H9 (cell line): ENCODE measurements around the gene MECR. TPM values are rescaled to one million over a fixed set of nuclear protein-coding genes. Genes with fewer than 3 reads are reported as not detected.
A peak's percentile ranks its signal among the peaks of the same experiment; 100 is the strongest.

ENCODE experiments used
- DNase-seq: peaks from one replicate; pipeline ENCODE4 v3.0.0-alpha.2; 2017
- H2AFZ ChIP-seq: one replicate; pipeline ENCODE4 v1.6.1; 2013; ENCODE audit warnings: mild to moderate bottlenecking, low read length, control low read depth, moderate library complexity
- H2AK5ac ChIP-seq: 2 replicates; pipeline ENCODE4 v1.6.1; 2013; ENCODE audit warnings: low read length, control low read depth, mixed read lengths; ENCODE audit not compliant: insufficient read length
- H2BK120ac ChIP-seq: one replicate; pipeline ENCODE4 v1.6.1; 2013; ENCODE audit warnings: low read depth, mild to moderate bottlenecking, low read length, control low read depth, inconsistent platforms; ENCODE audit not compliant: poor library complexity, severe bottlenecking
- H2BK12ac ChIP-seq: 2 replicates; pipeline ENCODE4 v1.6.1; 2013; ENCODE audit warnings: low read length, control low read depth, mixed read lengths, low read depth; ENCODE audit not compliant: insufficient read length
- H2BK15ac ChIP-seq: 2 replicates; pipeline ENCODE4 v1.6.1; 2013; ENCODE audit warnings: low read depth, low read length, control low read depth
- H2BK20ac ChIP-seq: one replicate; pipeline ENCODE4 v1.6.1; 2013; ENCODE audit warnings: low read depth, mild to moderate bottlenecking, low read length, control low read depth, inconsistent platforms; ENCODE audit not compliant: poor library complexity, severe bottlenecking
- H2BK5ac ChIP-seq: 2 replicates; pipeline ENCODE4 v1.6.1; 2013; ENCODE audit warnings: low read length, control low read depth, mixed read lengths; ENCODE audit not compliant: insufficient read length
- H3K14ac ChIP-seq: 2 replicates; pipeline ENCODE4 v1.6.1; 2013; ENCODE audit warnings: low read length, control low read depth; ENCODE audit not compliant: insufficient read depth
- H3K18ac ChIP-seq: 2 replicates; pipeline ENCODE4 v1.6.1; 2013; ENCODE audit warnings: low read depth, mild to moderate bottlenecking, mixed read lengths, low read length, control low read depth; ENCODE audit not compliant: insufficient read length
- H3K23ac ChIP-seq: 2 replicates; pipeline ENCODE4 v1.6.1; 2013; ENCODE audit warnings: low read length, control low read depth, mixed read lengths, low read depth; ENCODE audit not compliant: insufficient read length
- H3K23me2 ChIP-seq: 2 replicates; pipeline ENCODE4 v1.6.1; 2013; ENCODE audit warnings: low read depth, mild to moderate bottlenecking, mixed read lengths, low read length, control low read depth; ENCODE audit not compliant: insufficient read length, poor library complexity, severe bottlenecking
- H3K27ac ChIP-seq: 2 replicates; pipeline ENCODE4 v1.5.1; 2013; ENCODE audit warnings: low read length, control low read depth, mixed read lengths, low read depth; ENCODE audit not compliant: insufficient read length
- H3K27me3 ChIP-seq: 2 replicates; pipeline ENCODE4 v1.6.1; 2013; ENCODE audit warnings: low read length, control low read depth, inconsistent platforms; ENCODE audit not compliant: insufficient read depth
- H3K4ac ChIP-seq: 2 replicates; pipeline ENCODE4 v1.6.1; 2013; ENCODE audit warnings: low read depth, mild to moderate bottlenecking, control low read depth, inconsistent platforms, low read length, moderate library complexity
- H3K4me1 ChIP-seq: 2 replicates; pipeline ENCODE4 v1.6.1; 2013; ENCODE audit warnings: low read length, control low read depth, inconsistent platforms; ENCODE audit not compliant: insufficient read depth
- H3K4me2 ChIP-seq: 2 replicates; pipeline ENCODE4 v1.6.1; 2013; ENCODE audit warnings: low read length, control low read depth, mixed read lengths; ENCODE audit not compliant: insufficient read length, insufficient read depth
- H3K56ac ChIP-seq: 2 replicates; pipeline ENCODE4 v1.6.1; 2013; ENCODE audit warnings: low read depth, mild to moderate bottlenecking, mixed read lengths, low read length, control low read depth; ENCODE audit not compliant: insufficient read length
- H3K79me1 ChIP-seq: 2 replicates; pipeline ENCODE4 v1.6.1; 2013; ENCODE audit warnings: low read depth, mild to moderate bottlenecking, moderate library complexity, low read length, control low read depth, inconsistent platforms; ENCODE audit not compliant: insufficient read depth, poor library complexity, severe bottlenecking
- H3K79me2 ChIP-seq: 2 replicates; pipeline ENCODE4 v1.6.1; 2013; ENCODE audit warnings: low read length, control low read depth, inconsistent platforms; ENCODE audit not compliant: insufficient read depth
- H3K9ac ChIP-seq: 2 replicates; pipeline ENCODE4 v1.6.1; 2013; ENCODE audit warnings: low read length, control low read depth, mixed read lengths; ENCODE audit not compliant: insufficient read length; ENCODE audit errors: extremely low read depth
- H3K9me3 ChIP-seq: one replicate; pipeline ENCODE4 v1.6.1; 2013; ENCODE audit warnings: low read depth, low read length, inconsistent platforms; ENCODE audit not compliant: control insufficient read depth
- H3T11ph ChIP-seq: one replicate; pipeline ENCODE4 v1.6.1; 2013; ENCODE audit warnings: mild to moderate bottlenecking, low read length, control low read depth, inconsistent platforms
- H4K20me1 ChIP-seq: one replicate; pipeline ENCODE4 v1.6.1; 2013; ENCODE audit not compliant: control insufficient read depth, insufficient read length, insufficient read depth
- H4K5ac ChIP-seq: 2 replicates; pipeline ENCODE4 v1.6.1; 2013; ENCODE audit warnings: low read depth, mild to moderate bottlenecking, mixed read lengths, low read length, control low read depth; ENCODE audit not compliant: insufficient read length
- H4K8ac ChIP-seq: replicated peaks from 2 replicates; pipeline ENCODE4 v1.6.1; 2013; ENCODE audit warnings: low read length, control low read depth, mixed read lengths, low read depth; ENCODE audit not compliant: insufficient read length
- H4K91ac ChIP-seq: 2 replicates; pipeline ENCODE4 v1.6.1; 2013; ENCODE audit warnings: low read depth, mild to moderate bottlenecking, moderate library complexity, mixed read lengths, low read length, control low read depth; ENCODE audit not compliant: insufficient read length
- H3K27ac Mint-ChIP-seq, 3 experiments: 2 replicates in 2 of 3; 3 replicates in 1 of 3; pipeline ENCODE4 v1.8.0; 2020 to 2021; ENCODE audit warnings: mixed read lengths in 3 of 3, mild to moderate bottlenecking in 1 of 3, moderate library complexity in 1 of 3
- H3K27me3 Mint-ChIP-seq: 2 replicates; pipeline ENCODE4 v1.8.0; 2021; ENCODE audit warnings: low read depth, mild to moderate bottlenecking, moderate library complexity, mixed read lengths
- H3K36me3 Mint-ChIP-seq, 3 experiments: 2 replicates in 2 of 3; 3 replicates in 1 of 3; pipeline ENCODE4 v1.8.0; 2020 to 2021; ENCODE audit warnings: low read depth in 3 of 3, mixed read lengths in 3 of 3; ENCODE audit not compliant: insufficient read depth in 1 of 3
- H3K4me1 Mint-ChIP-seq, 2 experiments: 2 replicates each; pipeline ENCODE4 v1.8.0; 2020; ENCODE audit warnings: mixed read lengths in 2 of 2
- H3K4me3 Mint-ChIP-seq, 2 experiments: 2 replicates in 1 of 2; 3 replicates in 1 of 2; pipeline ENCODE4 v1.8.0; 2020 to 2021; ENCODE audit warnings: mild to moderate bottlenecking in 2 of 2, mixed read lengths in 2 of 2, moderate library complexity in 1 of 2
- H3K9me3 Mint-ChIP-seq, 2 experiments: 2 replicates in 1 of 2; 3 replicates in 1 of 2; pipeline ENCODE4 v1.8.0; 2020; ENCODE audit warnings: mild to moderate bottlenecking in 2 of 2, mixed read lengths in 2 of 2, moderate library complexity in 1 of 2
- CTCF ChIP-seq: fragments of 200-600 bp; sonication (generic); conservative IDR thresholded peaks from 3 replicates; pipeline ENCODE4 v1.8.0; 2021; ENCODE audit warnings: antibody characterized with exemption, mild to moderate bottlenecking
- WGBS: extraction: QIAGEN DNeasy Blood & Tissue Kit; methylation state at CpG from one replicate; pipeline ENCODE4 v1.1.7; 2013; ENCODE audit warnings: missing lambda C conversion rate, low lambda C conversion rate, mixed read lengths; ENCODE audit not compliant: insufficient read length; ENCODE audit errors: extremely low coverage; 5-methylcytosine and 5-hydroxymethylcytosine counted together
- total RNA-seq: library from RNA; stranded (reverse); gene quantifications from 2 replicates; pipeline ENCODE4 v1.2.1, GENCODE V29; 2021

MECR gene
- total RNA-seq, 1 experiment from 2014 or later: 30.9 TPM

- Histone ChIP-seq H2BK15ac (no peak overlapping the region), H3K56ac (no peak overlapping the region), H3K79me1 (no peaks in the 10 kb centered on the region), H3K4me2 (no peak overlapping the region), H4K91ac (no peak overlapping the region), H3K9me3 (no peaks in the 10 kb centered on the region), H3K79me2 (no peaks in the 10 kb centered on the region), H2BK120ac (no peak overlapping the region), H2AFZ (no peak overlapping the region), H3K23me2 (no peaks in the 10 kb centered on the region), H3T11ph (no peak overlapping the region), H3K27ac (no peak overlapping the region), H3K9ac (no peak overlapping the region), H2BK5ac (no peak overlapping the region), H3K23ac (no peak overlapping the region), H3K18ac (no peak overlapping the region), H4K8ac (no peak overlapping the region), H3K14ac (no peak overlapping the region), H3K4me1 (no peaks in the 10 kb centered on the region), H2AK5ac (no peak overlapping the region), H4K20me1 (peaks cover 3% of the 10 kb centered on the region), H3K27me3 (no peaks in the 10 kb centered on the region), H2BK20ac (no peak overlapping the region), H2BK12ac (no peak overlapping the region), H4K5ac (no peak overlapping the region), H3K4ac (no peak overlapping the region)
- H3K36me3 Mint-ChIP-seq: peaks cover 66 to 93% (median 83%) of the 10 kb centered on the region in 3 experiments; a peak in 6 of 7 replicates
- WGBS: no CpG with 5 or more reads among the region's 35 CpGs
- no peaks in the 10 kb centered on the region; a peak in 1 of 4 replicates for H3K4me1 Mint-ChIP-seq
- H3K27me3 Mint-ChIP-seq: no peaks in the 10 kb centered on the region
- no peak for TF ChIP-seq CTCF
- no peak for DNase-seq
- no peak overlapping the region for H3K4me3 Mint-ChIP-seq
- peak overlapping the region; percentile 4 to 28 (median 9); a peak in 4 of 7 replicates for H3K27ac Mint-ChIP-seq
- H3K9me3 Mint-ChIP-seq: no peaks in the 10 kb centered on the region
These were observed 81.9 kb downstream of the MECR start for GRCh38 chr1:29148656-29149491.
